CD4-positive, alpha-beta T cell treated with Interleukin-12 subunit alpha and Interleukin-12 subunit beta, for 1 hour (primary cell): ENCODE measurements around the gene NOL4L.
"Not testable (repeated sequence)": the region's sequence is repeated elsewhere in the genome, so short reads cannot be mapped to it uniquely, and the experiment has no call there.

Experiments
- DNase-seq: peaks from one replicate; pipeline ENCODE4 v3.0.0-alpha.2; 2020

The NOL4L gene

GRCh38 chr20:32465901-32466675, 119.0 kb downstream of the NOL4L start:
- not testable (repeated sequence) for DNase-seq

GRCh38 chr20:32465092-32465900, 119.8 kb downstream of the NOL4L start:
- DNase-seq: no peak

GRCh38 chr20:32464401-32465091, 120.6 kb downstream of the NOL4L start:
- no peak for DNase-seq

- DNase-seq: no peak
These were observed 121.3 kb downstream of the NOL4L start for GRCh38 chr20:32463642-32464400.

- no peak for DNase-seq
These were observed 122.1 kb downstream of the NOL4L start for GRCh38 chr20:32462900-32463641.

GRCh38 chr20:32461836-32462600, 123.1 kb downstream of the NOL4L start:
- no peak for DNase-seq

GRCh38 chr20:32460683-32461320, 124.3 kb downstream of the NOL4L start:
- no peak for DNase-seq

- no peak for DNase-seq
These were observed 124.9 kb downstream of the NOL4L start for GRCh38 chr20:32460231-32460630.

- DNase-seq: no peak
These were observed 126.3 kb downstream of the NOL4L start for GRCh38 chr20:32458837-32459220.

GRCh38 chr20:32458061-32458836, 126.9 kb downstream of the NOL4L start:
- DNase-seq: no peak

GRCh38 chr20:32457479-32457986, 127.6 kb downstream of the NOL4L start:
- no peak for DNase-seq

GRCh38 chr20:32456869-32457478, 128.2 kb downstream of the NOL4L start:
- no peak for DNase-seq

GRCh38 chr20:32455901-32456701, 129.0 kb downstream of the NOL4L start:
- no peak for DNase-seq

GRCh38 chr20:32455171-32455900, 129.8 kb downstream of the NOL4L start:
- DNase-seq: no peak

- no peak for DNase-seq
These were observed 130.7 kb downstream of the NOL4L start for GRCh38 chr20:32454164-32455145.

GRCh38 chr20:32453467-32454163, 131.5 kb downstream of the NOL4L start:
- DNase-seq: no peak
